Activated T-helper 9 cell treated with anti-CD3 and anti-CD28 coated beads, Interleukin-2, amount 50 U/mL, for 16 hours (primary cell): ENCODE data around the gene TIAM2.
"Not testable (repeated sequence)": the region's sequence is repeated elsewhere in the genome, so short reads cannot be mapped to it uniquely, and the experiment has no call there.

ENCODE experiments used
- DNase-seq: peaks from one replicate; pipeline ENCODE4 v3.0.0-alpha.2; 2020; ENCODE audit warnings: low read depth

Gene TIAM2

DNA sequence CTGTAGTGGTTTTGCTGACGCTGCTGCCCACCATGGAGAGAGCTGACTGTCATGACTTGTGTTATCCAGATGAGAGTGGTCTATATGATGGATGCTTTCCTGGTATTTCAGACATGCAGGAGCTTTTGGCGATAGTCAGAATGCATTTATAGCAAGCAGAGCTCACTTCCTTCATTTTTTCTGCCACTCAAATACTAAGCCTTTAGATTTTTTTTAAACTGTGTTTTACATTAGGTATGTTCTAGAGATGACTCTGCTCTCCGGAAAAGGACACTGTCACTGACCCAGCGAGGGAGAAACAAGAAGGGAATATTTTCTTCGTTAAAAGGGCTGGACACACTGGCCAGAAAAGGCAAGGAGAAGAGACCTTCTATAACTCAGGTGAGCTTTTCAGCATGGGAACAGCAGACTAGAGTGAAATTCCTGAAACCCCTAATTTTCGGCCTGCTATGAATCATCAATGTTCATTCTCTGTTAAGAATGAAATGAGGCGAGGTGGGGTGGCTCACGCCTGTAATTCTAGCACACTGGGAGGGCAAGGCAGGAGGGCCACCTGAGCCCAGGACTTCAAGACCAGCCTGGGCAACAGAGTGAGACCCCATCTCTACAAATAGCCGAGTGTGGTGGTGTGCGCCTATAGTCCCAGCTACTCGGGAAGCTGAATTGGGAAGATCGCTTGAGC lies 170.1 kb downstream of the TIAM2 start:
- no peak for DNase-seq

- no peak for DNase-seq
Measured at GRCh38 chr6:155170519-155170918, 175.4 kb downstream of the TIAM2 start.

GRCh38 chr6:155171109-155171746 lies 176.1 kb downstream of the TIAM2 start:
- DNase-seq, result peak; percentile 76

GRCh38 chr6:155171747-155172449 lies 176.8 kb downstream of the TIAM2 start:
- no peak for DNase-seq

GRCh38 chr6:155173488-155173887 lies 178.4 kb downstream of the TIAM2 start:
- DNase-seq, result no peak

DNA sequence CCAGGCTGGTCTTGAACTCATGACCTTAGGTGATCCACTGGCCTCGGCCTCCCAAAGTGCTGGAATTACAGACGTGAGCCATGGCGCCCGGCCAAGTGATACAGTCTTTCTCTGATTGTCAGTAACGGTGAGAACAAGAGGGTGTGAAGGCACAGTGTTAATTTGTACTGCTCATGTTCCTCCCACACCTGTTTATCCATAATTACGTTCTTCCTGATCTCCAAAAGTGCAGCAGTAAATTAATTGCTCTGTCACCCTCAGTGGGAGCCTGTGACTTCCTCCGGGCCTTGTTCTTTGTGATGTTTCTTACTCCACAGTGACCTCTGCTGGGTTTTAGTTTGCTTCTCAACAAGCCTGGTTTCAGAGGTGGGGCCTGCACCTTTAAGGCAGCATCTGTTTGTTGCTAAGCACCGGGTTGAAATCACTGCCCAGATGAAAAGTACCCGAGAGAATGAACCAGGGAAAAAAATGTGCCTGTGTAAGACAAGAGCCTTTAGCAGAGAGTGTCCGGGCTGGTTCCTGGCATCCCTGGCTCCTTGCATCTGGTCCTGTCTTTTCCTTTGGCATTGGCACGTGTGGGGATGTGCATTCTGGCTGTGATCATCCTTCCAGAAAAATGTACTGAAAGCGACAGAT lies 179.6 kb downstream of the TIAM2 start:
- DNase-seq, result peak; percentile 34

DNA sequence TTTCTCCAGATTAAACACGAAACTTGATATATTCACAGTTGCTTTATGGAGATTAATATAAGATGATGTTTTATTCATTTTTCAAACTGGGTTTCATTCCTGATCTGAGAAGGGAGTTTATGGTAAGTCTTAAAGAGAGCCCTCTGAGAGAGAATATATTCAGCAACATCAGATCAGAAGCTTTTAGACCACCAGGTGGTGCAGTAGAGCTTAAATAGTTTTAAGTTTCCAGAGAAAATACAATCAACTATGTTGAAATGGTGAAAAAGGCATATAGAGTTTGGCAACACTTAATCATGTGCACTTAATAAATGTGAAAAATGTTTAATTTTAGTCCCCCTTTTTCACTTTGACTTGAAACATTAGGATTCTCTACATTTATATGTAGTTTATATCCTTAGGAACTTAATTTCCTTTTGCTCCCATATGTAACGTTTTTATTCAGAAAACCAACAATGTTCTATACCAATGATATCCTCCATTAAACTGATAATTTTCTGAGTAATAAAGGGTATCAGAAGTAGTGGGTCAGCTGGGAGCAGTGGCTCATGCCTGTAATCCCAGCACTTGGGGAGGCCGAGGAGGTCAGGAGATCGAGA lies 182.3 kb downstream of the TIAM2 start:
- DNase-seq, result no peak

DNA sequence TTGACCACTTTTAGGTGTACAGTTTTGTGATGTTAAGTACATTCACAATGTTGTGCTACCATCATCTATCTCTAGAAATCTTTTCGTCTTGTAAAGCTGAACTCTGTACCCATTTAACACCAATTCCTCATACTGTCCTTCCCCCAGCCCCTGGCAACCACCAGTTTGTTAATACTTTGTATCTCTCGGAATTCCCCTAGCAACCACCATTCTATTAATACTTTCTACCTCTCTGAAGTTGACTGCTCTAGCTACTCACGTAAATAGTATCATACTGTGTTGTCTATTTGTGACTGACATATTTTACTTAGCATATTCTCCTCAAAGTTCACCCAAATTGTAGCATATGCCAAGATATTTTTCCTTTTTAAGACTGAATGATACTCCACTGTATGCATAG lies 186.4 kb downstream of the TIAM2 start:
- no peak for DNase-seq

DNA sequence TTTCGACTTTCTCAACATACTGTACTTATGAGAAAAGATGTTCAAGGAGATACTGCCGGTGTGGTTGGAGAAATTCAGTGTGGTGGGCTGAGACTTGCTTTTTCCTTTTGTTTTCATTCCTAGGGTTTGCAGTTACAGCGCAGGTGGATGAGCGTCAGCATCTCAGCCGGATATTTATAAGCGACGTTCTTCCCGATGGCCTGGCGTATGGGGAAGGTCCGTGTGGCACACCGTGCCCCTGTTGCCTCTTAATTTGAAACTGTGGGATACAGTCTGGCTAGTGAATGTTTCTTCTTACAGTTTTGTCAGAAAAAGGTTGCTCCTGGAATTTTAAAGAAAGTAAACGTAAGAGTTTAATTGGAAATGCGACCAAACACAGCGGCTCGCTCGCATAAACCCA lies 187.0 kb downstream of the TIAM2 start:
- DNase-seq, result no peak

GRCh38 chr6:155183095-155183494 lies 188.0 kb downstream of the TIAM2 start:
- no peak for DNase-seq

- not testable (repeated sequence) for DNase-seq
Measured at GRCh38 chr6:155185041-155185440, 189.9 kb downstream of the TIAM2 start.

- DNase-seq, result no peak
Measured at GRCh38 chr6:155185544-155185943, 190.4 kb downstream of the TIAM2 start.

- peak; percentile 38 for DNase-seq
Measured at GRCh38 chr6:155186052-155186658, 191.0 kb downstream of the TIAM2 start.

DNA sequence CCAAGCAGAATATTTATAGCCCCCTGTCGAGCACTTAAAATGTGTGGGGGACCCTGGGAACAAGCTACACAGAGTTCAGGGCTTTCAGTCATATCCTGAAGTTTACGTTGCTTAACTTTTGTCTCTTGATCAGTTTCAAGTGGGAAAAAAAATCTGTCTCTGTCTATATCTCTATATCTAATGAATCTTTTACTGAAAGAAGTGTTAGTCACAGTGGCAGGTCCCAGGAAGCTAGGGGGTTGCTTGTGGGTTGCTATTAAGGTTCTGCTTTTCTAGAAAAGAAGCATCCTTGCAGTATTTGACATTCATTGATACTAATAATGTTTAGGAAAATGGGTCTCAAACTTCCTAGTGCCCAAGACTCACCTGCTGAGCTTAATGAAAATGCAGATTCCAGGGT lies 192.0 kb downstream of the TIAM2 start:
- DNase-seq, result no peak

DNA sequence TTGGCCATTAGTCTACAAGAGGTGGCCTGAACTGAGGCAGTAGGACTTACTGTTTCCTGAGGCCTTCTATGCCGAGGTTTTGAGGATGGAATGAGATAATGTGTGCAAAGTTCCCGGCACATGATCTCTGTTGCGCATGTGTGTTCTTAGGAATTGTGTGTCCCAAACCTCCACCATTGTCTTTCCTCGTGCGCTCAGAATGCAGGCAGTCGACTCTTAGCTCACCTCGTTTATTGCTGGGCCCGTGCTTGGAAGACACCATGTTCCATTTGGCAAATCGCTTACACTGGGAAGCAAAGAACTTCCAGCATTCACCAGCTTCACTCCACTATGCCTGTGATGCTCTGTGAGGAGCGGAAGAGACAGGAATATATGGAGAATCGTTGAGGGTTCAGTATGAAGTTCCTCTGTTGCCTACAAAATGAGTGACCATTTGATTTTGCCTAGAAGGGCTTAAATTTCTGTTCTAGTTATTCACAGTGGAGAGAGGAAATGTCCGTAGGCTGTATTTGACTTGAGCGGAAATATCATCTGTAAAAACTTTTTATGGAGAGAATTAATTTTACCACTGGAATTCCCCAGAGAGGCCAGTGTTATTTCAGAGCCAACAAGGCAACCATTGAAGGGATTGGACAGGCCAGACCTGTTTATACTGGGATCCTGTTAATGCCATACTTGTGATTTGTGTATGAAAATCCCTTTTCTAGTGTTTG lies 193.0 kb downstream of the TIAM2 start:
- DNase-seq, result no peak

GRCh38 chr6:155188707-155189496 lies 193.8 kb downstream of the TIAM2 start:
- DNase-seq, result no peak

DNA sequence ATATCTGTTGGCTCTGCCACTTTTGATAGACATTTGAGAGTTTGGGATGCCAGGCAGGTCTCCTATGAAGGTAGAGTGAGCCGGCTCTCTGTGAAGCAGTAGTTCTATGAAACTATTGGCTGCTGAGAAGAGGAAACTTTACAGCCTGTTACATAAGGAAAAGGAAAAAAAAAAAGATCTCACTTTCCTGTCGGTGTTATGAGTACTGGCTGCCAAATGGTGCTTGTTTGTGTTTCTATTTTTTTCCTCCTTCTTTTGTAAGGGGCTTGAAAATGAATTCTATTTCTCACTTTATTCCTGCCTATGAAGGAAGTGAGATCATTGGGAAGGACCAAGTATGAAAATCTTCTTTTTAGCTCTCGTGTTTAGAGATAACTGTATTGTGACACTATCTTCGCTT lies 195.6 kb downstream of the TIAM2 start:
- DNase-seq, result no peak

- no peak for DNase-seq
Measured at GRCh38 chr6:155193526-155193925, 198.4 kb downstream of the TIAM2 start.

GRCh38 chr6:155194399-155194798 lies 199.3 kb downstream of the TIAM2 start:
- no peak for DNase-seq

GRCh38 chr6:155195903-155196302 lies 200.8 kb downstream of the TIAM2 start:
- DNase-seq, result no peak

GRCh38 chr6:155196911-155197310 lies 201.8 kb downstream of the TIAM2 start:
- DNase-seq, result no peak
